GM12878 (cell line): ENCODE results near the gene DDX20.

Source experiments
- ATF3 ChIP-seq: IDR thresholded peaks from 2 replicates; pipeline ENCODE4 v1.6.1; 2011; ENCODE audit warnings: low read depth, mild to moderate bottlenecking, low read length, moderate library complexity, borderline replicate concordance; ENCODE audit errors: extremely low read depth
- CBX5 ChIP-seq: sonication (generic); IDR thresholded peaks from 2 replicates; pipeline ENCODE4 v1.6.1; 2016; ENCODE audit warnings: low read depth, moderate library complexity, mild to moderate bottlenecking, inconsistent platforms
- CHD1 ChIP-seq: IDR thresholded peaks from 2 replicates; pipeline ENCODE4 v1.6.1; 2012; ENCODE audit warnings: low read depth, low read length, improper control_type of control experiment
- CHD4 ChIP-seq: fragments of 200-600 bp; sonication (generic); IDR thresholded peaks from 2 replicates; pipeline ENCODE4 v1.6.1; 2016; ENCODE audit warnings: mild to moderate bottlenecking
- CREB1 ChIP-seq: IDR thresholded peaks from 2 replicates; pipeline ENCODE4 v1.6.1; 2012; ENCODE audit warnings: low read depth, mild to moderate bottlenecking, inconsistent platforms
- CTCF ChIP-seq, 3 experiments: IDR thresholded peaks in 2 of 3; conservative IDR thresholded peaks in 1 of 3; 2 replicates each; pipeline ENCODE4 v1.5.1; 2011; ENCODE audit warnings: low read depth in 3 of 3, low read length in 3 of 3, mild to moderate bottlenecking in 3 of 3, control low read depth in 2 of 3, moderate library complexity in 2 of 3, inconsistent platforms in 1 of 3, mixed read lengths in 1 of 3; ENCODE audit not compliant: control insufficient read depth in 2 of 3, insufficient read depth in 1 of 3; ENCODE audit errors: extremely low read depth in 1 of 3
- ELK1 ChIP-seq: IDR thresholded peaks from 2 replicates; pipeline ENCODE4 v1.6.1; 2012; ENCODE audit warnings: low read depth, low read length, improper control_type of control experiment
- ESRRA ChIP-seq: IDR thresholded peaks from 2 replicates; pipeline ENCODE4 v1.6.1; 2012; ENCODE audit warnings: mild to moderate bottlenecking, low read length, improper control_type of control experiment
- EZH2 ChIP-seq: IDR thresholded peaks from 2 replicates; pipeline ENCODE4 v1.6.1; 2012; ENCODE audit warnings: low read depth, mild to moderate bottlenecking, control low read depth, inconsistent platforms, low read length, borderline replicate concordance; ENCODE audit not compliant: control insufficient read depth
- MXI1 ChIP-seq: fragments of 150-350 bp; IDR thresholded peaks from 2 replicates; pipeline ENCODE4 v1.6.1; 2011; ENCODE audit warnings: low read depth, mild to moderate bottlenecking, inconsistent platforms, low read length, improper control_type of control experiment
- NFYA ChIP-seq: IDR thresholded peaks from 2 replicates; pipeline ENCODE4 v1.6.1; 2011; ENCODE audit warnings: low read depth, mild to moderate bottlenecking, low read length, improper control_type of control experiment, borderline replicate concordance
- SMAD1 ChIP-seq: fragments of 450-650 bp; IDR thresholded peaks from 2 replicates; pipeline ENCODE4 v1.6.1; 2018; ENCODE audit warnings: mild to moderate bottlenecking, low read depth; ENCODE audit not compliant: partially characterized antibody
- YBX1 ChIP-seq: fragments of 450-650 bp; IDR thresholded peaks from 2 replicates; pipeline ENCODE4 v1.6.1; 2016; ENCODE audit warnings: antibody characterized with exemption

- TF ChIP-seq CHD1, result no peak
- TF ChIP-seq ELK1, result no peak
- peak in 2 of 3 experiments; percentile 7 to 19; a peak in 1 of 6 replicates for TF ChIP-seq CTCF (IDR thresholded peaks at IDR 0.05 in 2 of 3, conservative IDR thresholded peaks at IDR 0.05 in 1 of 3; ENCODE audit: control insufficient read depth in 2 of 3, extremely low read depth in 1 of 3, insufficient read depth in 1 of 3, low read depth in 3 of 3, low read length in 3 of 3)
- TF ChIP-seq CBX5, result no peak
- TF ChIP-seq CHD4, result no peak
- TF ChIP-seq SMAD1, result no peak
- no peak for TF ChIP-seq CREB1
- no peak for TF ChIP-seq YBX1
- TF ChIP-seq NFYA, result no peak
- TF ChIP-seq ATF3, result no peak
- no peak for TF ChIP-seq ESRRA
- TF ChIP-seq EZH2, result no peak
- no peak for TF ChIP-seq MXI1
Observed at GRCh38 chr1:111758373-111758772, 2.7 kb downstream of the DDX20 start.
